HG03064 (cell line): ENCODE results near the gene PHF1.

Experiments
- ATAC-seq: cut with Tn5 transposase; IDR thresholded peaks from one replicate; pipeline ENCODE4 v1.9.1; 2021; ENCODE audit warnings: low read depth; ENCODE audit not compliant: unreplicated experiment

The PHF1 gene

DNA sequence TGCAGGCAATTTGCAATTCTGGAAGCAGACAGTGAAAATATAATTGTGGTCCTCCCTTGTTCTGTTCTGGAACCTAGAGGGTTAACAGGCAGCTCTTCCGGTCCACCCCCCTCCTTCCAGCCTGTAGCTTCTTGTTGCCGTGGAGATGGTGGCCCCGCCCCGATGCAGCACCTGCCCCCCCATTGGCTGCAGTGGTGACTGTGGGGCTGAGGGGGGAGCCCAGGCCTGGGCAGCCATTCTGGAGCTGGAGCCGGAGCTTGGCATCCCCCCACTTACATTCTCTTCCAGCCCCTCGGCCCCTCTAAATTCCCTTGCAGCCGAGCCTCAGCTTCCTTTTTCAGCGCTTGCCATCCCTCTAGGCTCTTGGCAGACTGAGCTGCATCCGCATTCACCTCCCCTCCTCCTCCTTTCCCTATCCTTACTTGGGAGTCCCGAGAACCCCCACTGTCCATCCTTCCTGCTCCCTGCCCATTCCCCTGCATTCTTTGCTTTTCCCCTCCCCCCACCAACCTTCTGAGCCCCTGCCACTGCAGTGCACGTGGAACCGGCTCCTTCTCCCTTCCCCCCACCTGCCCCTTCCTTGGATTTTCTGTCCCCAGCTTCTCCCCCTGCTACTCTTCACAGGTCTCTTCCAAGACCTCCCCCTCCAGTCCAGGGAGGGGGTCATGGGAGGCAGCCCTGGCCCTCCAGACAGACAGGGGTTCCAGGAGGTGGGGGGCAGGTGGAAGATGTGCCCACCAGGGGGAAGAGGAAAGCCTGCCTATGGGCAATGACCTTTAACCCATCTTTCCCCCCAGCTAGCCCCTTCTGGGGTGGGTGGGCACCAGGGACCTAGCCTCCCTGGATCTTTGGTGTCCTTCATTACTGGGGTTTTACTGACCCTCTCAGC, 20.4 kb downstream of the PHF1 start:
- no peak for ATAC-seq

DNA sequence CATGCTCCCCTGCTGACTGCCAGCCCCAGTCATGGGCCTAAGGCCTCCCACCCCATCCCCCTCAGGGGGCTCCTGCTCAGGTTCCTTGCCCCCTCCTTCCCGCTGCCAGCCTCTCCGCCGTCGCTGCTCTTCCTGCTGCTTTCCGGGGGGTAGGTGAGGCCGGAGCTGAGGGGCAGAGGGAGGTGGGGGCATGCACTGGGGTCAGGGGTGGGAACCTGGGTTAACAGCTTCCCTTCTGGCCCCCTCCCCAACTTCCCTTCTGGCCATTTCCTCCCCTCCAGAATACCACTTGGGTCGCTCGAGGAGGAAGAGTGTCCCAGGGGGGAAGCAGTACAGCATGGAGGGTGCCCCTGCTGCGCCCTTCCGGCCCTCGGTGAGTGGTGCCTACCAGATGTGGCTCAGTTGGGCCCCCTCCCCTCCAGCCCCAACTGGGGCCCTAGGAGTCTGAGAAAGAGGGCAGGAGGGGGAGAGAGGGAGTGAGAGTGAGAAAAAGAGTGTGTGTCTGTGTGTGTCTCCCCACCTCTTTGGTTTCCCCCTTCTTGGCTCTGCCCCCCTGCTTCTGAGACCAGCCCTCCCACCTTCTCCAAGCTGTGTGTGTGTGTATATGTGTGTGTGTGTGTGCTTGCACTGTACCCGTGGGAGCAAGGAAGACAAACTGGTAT, 21.2 kb downstream of the PHF1 start:
- ATAC-seq, result no peak

DNA sequence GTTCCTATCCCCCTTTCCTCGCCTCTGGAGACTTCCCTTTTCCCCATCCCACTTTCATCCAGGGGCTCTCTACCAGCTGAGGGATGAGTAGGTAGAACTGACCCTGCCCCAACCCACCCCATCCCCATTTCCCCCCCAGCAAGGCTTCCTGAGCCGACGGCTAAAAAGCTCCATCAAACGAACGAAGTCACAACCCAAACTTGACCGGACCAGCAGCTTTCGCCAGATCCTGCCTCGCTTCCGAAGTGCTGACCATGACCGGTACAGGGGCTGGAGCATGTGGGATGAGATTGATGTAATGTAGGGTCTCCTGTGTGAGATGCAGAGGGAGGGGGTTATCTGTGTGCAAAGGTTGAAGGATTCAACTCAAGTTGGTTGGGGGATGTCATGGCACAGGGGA, 21.7 kb downstream of the PHF1 start:
- ATAC-seq, result no peak

DNA sequence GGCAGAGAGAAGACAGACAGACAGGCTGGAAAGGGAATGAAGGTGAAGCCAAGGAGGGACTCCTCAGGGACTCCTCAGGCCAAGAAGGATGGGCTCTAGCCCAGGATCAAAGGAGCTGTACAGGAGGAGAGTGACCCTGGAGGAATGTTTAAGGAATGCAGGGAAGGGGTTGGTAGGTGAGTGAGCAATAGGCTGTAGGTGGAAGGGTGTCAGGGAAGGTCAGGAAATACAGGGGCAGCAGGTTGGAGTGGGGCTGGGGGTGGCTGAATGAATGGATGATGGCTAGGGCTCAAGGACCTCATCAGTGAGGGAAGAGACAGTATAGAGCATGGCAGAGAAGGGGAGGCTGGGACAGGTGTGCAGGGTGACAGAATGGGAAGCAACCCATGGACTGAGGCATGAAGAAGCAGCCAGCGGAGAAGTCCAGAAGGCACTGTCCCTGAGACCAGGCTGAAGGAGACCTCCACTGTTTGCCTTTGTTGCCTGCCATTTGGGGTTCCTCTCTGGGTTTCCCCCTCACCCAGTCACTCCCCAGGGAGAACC, 22.3 kb downstream of the PHF1 start:
- no peak for ATAC-seq

DNA sequence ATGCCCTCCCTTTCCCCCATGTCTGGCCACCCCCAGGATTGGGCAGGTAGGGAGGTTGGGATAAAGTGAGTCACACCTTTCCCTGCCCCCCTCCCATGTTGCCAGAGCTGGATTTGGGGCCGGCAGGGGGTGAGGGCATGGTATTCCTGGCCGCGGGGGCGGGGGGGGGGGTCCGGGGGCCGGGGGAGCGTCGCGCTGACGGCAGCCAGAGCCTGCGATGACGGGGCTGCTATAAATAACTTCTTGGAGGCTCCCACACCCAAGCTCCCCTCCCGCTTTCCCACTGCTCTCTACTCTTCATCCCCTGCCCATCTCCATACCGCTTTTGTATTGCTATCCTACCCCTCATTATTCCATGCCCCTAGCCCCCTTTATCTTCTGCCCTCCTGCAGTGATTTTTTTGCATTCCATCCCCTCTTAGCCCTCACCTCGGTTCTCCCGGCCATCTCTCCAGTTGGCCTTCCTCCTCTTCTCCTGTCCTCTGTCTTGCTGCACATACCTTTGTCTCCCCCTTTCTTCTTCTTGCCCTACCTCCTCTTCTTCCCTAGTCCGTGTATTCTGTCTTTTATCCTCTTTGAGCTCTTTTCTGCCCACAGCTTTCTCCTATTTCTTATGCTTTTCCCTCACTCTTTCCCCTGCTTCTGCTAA, 22.9 kb downstream of the PHF1 start:
- no peak for ATAC-seq

DNA sequence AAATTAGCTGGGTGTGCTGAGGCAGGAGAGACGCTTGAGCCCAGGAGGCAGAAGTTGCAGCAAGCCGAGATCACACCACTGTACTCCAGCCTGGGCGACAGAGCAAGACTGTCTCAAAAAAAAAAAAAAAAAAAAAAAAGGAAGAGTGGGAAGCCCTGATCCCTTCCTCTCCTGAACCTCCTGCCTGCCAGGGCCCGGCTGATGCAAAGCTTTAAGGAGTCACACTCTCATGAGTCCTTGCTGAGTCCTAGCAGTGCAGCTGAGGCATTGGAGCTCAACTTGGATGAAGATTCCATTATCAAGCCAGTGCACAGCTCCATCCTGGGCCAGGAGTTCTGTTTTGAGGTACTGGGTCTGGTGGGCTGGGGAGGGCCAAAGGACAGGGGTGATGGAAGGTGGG, 24.1 kb downstream of the PHF1 start:
- ATAC-seq, result no peak

DNA sequence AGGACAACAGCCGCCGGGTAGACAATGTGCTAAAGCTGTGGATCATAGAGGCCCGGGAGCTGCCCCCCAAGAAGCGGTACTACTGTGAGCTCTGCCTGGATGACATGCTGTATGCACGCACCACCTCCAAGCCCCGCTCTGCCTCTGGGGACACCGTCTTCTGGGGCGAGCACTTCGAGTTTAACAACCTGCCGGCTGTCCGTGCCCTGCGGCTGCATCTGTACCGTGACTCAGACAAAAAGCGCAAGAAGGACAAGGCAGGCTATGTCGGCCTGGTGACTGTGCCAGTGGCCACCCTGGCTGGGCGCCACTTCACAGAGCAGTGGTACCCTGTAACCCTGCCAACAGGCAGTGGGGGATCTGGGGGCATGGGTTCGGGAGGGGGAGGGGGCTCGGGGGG, 26.9 kb downstream of the PHF1 start:
- ATAC-seq, result no peak

DNA sequence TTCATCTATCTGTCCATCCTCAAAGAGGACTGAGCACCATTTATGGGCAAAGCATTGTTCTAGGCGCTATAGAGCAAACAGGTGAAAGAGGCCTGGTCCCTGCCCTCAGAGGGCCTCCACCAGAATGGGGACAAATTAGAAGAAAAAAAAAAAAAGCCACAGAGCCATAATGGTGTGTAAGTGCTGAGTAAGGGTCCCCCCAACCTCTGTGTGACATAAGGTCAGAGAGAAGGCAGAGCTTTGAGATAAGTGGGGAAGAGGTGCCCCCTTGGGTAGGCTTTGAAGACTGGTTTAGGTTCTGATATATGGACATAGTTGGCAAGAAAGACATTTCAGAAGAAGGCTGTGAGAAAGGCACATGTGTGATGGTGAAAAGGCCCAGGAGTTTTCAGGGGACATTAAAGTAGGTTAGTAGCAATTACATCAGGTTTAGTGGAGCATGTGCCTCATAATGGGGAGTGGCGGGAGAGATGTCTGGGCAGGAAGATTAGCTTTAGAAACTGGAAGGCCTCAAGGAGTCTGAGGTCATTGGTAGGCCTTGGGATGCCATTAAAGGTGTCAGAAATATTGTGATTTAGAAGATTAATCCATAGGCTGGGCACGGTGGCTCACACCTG, 28.3 kb downstream of the PHF1 start:
- ATAC-seq, result no peak

DNA sequence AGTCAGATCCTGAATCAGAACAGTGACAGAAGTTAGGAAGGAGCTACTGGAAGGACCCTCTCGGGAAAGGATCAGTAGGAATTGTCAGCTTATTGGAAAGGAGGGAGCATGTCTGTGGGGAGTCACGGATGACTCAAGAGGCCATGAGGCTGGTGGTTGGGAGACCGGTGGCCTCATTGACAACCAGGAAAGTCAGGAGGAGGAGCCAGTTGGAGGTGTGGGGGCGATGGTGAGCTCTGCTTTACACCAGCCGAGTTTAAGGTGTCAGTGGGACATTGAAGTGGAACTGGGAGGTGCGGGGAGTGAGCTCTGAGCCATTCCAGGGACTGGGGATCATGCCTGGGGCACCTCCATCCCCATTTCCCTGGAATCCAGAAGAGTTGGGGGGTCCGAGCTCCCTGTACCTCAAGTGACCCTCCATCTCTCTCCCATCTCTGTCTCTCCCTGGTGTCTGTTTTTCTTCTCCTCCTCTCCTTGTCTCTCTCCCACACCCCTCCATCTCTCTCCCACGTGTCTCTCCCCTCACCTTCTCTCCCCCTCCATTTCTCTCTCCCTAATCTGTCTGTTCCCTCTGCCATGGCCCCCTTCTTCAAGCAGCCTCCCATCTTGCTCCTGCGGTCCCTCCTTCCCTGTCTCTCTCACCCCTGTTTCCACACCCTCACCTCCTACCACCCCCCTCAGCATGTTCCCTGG, 29.3 kb downstream of the PHF1 start:
- ATAC-seq, result no peak

DNA sequence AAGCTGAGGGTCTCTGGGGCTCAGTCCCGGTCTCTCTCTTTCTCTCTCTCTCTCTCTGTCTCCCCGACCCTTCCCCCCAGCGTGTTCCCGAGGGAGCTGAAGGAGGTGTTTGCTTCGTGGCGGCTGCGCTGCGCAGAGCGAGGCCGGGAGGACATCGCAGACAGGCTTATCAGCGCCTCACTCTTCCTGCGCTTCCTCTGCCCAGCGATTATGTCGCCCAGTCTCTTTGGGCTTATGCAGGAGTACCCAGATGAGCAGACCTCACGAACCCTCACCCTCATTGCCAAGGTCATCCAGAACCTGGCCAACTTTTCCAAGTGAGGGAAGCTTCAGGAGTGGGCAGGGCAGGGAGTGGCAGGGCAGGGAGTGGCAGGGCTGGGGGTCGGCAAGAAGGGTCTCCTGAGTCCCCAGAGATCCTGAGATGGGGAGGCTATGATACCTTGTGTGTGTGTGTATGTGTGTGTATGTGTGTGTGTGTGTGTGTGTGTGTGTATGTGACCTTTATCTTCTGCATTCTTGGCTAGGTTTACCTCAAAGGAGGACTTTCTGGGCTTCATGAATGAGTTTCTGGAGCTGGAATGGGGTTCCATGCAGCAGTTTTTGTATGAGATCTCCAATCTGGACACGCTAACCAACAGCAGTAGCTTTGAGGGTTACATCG, 30.0 kb downstream of the PHF1 start:
- ATAC-seq, result no peak

DNA sequence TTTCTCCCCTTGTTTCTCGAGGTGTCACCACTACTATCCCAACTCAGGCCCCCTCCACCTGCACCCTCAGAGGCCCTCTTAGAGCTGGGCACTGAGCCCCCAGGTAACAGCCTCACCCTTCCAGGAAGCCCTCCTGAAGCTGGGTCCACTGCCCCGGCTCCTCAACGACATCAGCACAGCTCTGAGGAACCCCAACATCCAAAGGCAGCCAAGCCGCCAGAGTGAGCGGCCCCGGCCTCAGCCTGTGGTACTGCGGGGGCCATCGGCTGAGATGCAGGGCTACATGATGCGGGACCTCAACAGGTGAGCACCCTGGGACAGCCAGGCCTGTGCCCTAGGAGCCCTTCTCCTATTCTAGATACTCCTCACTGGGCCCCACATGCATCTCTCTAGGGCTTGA, 30.6 kb downstream of the PHF1 start:
- ATAC-seq, result no peak

DNA sequence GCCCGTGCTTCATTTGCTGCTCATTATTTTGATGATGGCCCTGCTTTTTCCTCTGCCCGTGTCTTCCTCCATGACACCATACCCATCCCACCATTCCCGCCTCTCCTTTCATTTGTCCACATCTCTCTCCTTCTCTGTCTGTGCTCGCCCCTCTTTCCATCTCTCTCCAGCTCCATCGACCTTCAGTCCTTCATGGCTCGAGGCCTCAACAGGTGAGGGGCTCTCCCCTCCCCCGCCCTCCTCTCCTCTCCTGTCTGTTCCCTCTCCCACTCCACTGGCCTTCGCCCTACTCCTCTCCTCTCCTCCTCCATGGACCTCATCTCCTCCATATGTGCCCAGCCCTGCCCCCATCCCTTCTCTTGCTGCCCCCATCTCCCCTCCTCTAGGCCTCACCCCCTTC, 31.5 kb downstream of the PHF1 start:
- no peak for ATAC-seq

DNA sequence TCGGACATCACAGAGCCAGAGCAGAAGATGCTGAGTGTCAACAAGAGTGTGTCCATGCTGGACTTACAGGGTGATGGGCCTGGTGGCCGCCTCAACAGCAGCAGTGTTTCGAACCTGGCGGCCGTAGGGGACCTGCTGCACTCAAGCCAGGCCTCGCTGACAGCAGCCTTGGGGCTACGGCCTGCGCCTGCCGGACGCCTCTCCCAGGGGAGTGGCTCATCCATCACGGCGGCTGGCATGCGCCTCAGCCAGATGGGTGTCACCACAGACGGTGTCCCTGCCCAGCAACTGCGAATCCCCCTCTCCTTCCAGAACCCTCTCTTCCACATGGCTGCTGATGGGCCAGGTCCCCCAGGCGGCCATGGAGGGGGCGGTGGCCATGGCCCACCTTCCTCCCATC, 32.2 kb downstream of the PHF1 start:
- ATAC-seq, result no peak

DNA sequence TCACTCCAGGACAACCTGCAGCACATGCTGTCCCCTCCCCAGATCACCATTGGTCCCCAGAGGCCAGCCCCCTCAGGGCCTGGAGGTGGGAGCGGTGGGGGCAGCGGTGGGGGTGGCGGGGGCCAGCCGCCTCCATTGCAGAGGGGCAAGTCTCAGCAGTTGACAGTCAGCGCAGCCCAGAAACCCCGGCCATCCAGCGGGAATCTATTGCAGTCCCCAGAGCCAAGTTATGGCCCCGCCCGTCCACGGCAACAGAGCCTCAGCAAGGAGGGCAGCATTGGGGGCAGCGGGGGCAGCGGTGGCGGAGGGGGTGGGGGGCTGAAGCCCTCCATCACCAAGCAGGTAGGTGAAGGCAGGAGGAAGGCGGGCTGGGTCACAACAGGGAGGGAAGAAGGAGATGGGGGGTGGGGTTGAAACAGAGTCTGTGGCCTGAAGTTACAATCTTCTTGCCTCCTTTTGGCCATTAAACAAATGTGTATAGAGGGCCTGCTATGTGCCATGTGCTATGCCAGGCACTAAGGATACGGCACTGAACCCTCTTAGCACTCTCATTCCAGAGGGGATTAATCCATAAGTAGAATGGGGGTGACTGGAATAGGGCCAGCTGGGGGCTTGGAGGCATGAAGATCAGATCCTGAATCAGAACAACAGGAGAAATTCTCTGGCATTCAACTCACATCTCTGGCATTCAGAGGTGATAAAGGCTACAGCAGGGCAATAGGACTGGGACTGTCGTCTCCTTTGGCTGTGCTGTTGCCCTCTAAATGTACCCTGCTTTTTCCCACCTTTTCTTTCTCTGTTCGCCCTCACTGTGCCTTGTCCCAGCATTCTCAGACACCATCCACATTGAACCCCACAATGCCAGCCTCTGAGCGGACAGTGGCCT, 33.0 kb downstream of the PHF1 start:
- ATAC-seq, result no peak

DNA sequence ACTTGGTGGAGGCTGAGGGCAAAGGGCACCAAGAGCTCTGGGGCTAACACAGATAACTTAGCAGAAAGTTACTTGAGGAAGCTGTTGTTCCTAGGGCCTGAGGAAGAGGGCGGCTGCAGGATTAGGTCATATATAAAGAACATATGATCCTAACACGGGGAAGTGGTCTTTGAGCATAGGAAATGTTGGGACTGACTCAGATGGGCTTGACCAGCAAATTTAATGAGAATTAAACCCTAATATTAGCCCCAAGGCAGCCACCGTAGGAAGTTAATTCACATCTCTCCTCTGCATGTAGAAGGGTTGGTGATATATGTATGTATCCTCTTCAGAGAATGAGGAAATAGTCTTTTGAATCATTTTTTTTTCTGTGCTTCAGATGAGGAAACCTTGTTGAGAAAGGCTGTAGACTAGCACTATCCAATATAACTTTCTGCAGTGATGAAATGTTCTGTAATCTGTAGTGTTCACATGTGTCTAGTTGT, 34.3 kb downstream of the PHF1 start:
- ATAC-seq, result no peak

DNA sequence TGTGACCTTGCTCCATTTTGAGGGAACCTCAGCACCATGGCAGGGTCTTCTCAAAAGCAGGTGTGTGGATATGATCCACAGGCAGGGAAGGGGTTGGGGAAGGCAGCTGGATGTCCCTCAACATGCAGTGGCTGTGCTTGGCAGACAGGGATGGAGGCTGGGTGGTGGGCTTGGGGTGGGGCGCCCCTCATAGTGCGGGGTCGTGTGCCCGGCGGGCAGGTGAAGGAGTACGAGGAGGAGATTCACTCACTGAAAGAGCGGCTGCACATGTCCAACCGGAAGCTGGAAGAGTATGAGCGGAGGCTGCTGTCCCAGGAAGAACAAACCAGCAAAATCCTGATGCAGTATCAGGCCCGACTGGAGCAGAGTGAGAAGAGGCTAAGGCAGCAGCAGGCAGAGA, 35.5 kb downstream of the PHF1 start:
- ATAC-seq, result no peak

DNA sequence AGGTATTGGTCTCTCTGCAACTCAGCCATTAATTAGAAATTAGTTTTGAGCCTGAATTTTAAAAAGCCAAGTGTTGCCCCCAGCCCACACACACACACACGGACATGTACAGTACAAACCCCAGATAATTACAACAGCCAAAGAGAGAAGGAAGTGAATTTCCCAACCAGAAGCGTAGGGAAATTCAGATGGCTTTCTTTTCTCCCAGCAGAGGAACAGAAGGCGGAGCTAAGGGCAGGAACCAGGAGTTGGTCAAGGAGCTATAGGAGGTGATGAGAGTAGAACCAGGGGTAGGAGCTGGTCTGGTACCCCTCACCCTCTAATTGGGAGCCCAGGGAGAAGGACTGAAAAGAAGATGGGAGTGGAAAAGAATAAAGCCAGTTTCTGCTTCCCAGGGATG, 39.6 kb downstream of the PHF1 start:
- ATAC-seq, result no peak

DNA sequence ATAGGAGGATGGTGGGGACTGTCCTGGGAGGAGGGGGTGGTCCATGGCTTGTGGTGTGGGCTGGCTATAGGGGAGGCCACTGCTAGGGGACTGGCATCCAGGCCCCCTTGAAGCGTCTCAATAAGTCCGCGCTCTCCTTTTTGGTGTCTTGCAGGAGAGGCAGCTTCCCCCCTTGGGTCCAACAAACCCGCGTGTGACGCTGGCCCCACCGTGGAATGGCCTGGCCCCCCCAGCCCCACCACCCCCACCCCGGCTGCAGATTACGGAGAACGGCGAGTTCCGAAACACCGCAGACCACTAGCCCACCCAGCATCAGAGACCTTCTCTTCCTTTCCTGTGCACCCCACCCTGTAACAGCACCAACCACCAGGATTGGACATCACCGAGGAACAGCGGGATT, 40.8 kb downstream of the PHF1 start:
- ATAC-seq, result no peak

DNA sequence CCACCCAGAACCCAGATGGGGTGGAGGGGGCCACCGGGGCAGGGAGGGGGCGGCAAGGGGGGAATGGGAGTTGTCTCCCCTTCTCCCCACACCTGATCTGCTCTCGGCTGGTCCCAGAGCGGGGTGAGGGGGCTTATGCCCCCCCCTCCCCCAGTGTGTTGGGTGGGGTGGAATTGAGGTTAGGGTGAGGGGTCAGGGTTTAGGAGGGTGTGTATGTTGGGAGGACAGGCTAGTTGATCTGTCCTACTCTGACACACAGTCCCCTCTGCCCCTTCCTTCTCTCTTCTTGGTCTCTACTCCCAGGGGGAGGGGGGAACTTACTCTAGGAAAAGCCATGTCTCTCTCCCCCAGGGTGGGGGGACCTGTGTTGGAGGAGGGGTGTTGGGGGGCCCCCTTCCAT, 41.7 kb downstream of the PHF1 start:
- no peak for ATAC-seq
